ENCODE measurements around the gene SASH3.

GRCh38 chrX:129760155-129760554, 19.6 kb upstream of the SASH3 start:
- TF ChIP-seq CTCF (IDR thresholded peaks at IDR 0.05) (no peak), POLR2A (IDR thresholded peaks at IDR 0.05) (no peak)

Measured in vagina (tissue), 2 donors.